Panc1 (cell line): Measurements from ENCODE around the gene SFTPB. TPM values are rescaled to one million over a fixed set of nuclear protein-coding genes. Genes with fewer than 3 reads are reported as not detected.
"Not testable (repeated sequence)": the region's sequence is repeated elsewhere in the genome, so short reads cannot be mapped to it uniquely, and the experiment has no call there.

Experiments
- ATAC-seq: fragments of 200-7000 bp; cut with Tn5 transposase; 2 replicates; pipeline ENCODE4 v1.9.1; 2020; ENCODE audit warnings: mild to moderate bottlenecking, moderate library complexity
- BruUV-seq: library from RNA; stranded (reverse); fragments of 400-500 nt; replicated peaks from 2 replicates; lab custom pipeline; 2021; lab: Mats Ljungman, UMichigan
- CTCF ChIA-PET: fragments of 300-600 bp; sonication (Branson Sonifier 250); formaldehyde crosslinking; loops from one replicate; lab custom pipeline; 2022; ENCODE audit warnings: antibody characterized with exemption; lab: Charles Lee
- POLR2A ChIA-PET: fragments of 300-600 bp; sonication (Branson Sonifier 250); formaldehyde crosslinking; loops from one replicate; lab custom pipeline; 2022; ENCODE audit warnings: antibody characterized with exemption; lab: Charles Lee
- DNase-seq: peaks from one replicate; pipeline ENCODE4 v3.0.0-alpha.2; 2010; ENCODE audit warnings: low read depth, low spot score
- H3K27ac ChIP-seq: 2 replicates; pipeline ENCODE4 v1.5.1; 2011; ENCODE audit warnings: mild to moderate bottlenecking, low read length, inconsistent platforms
- H3K27me3 ChIP-seq: fragments of 200-500 bp; sonication (Bioruptor generic); 2 replicates; pipeline ENCODE4 v1.6.0; 2014; ENCODE audit warnings: low read length, inconsistent platforms; ENCODE audit not compliant: control insufficient read depth, insufficient read depth
- H3K36me3 ChIP-seq: fragments of 200-500 bp; sonication (Bioruptor generic); 2 replicates; pipeline ENCODE4 v1.5.1; 2014; ENCODE audit warnings: inconsistent platforms, mild to moderate bottlenecking, low read length, moderate library complexity; ENCODE audit not compliant: control insufficient read depth, insufficient read depth
- H3K4me1 ChIP-seq: 2 replicates; pipeline ENCODE4 v1.5.1; 2011; ENCODE audit warnings: inconsistent platforms, mild to moderate bottlenecking, low read length, moderate library complexity; ENCODE audit not compliant: control insufficient read depth, insufficient read depth
- H3K4me3 ChIP-seq, 2 experiments: 2 replicates each; pipeline ENCODE4 v1.5.1; 2011 to 2012; ENCODE audit warnings: low read depth in 2 of 2, low read length in 2 of 2, mild to moderate bottlenecking in 2 of 2, inconsistent platforms in 1 of 2, moderate library complexity in 1 of 2
- H3K9me3 ChIP-seq: fragments of 200-500 bp; sonication (Bioruptor generic); 2 replicates; pipeline ENCODE4 v1.5.1; 2014; ENCODE audit warnings: low read depth, mild to moderate bottlenecking, inconsistent platforms, low read length, moderate library complexity; ENCODE audit not compliant: control insufficient read depth, insufficient read depth
- POLR2AphosphoS5 ChIP-seq: IDR thresholded peaks from 2 replicates; pipeline ENCODE4 v1.6.1; 2012; ENCODE audit warnings: mild to moderate bottlenecking, low read depth, low read length, moderate library complexity
- SIN3A ChIP-seq: IDR thresholded peaks from 2 replicates; pipeline ENCODE4 v1.6.1; 2012; ENCODE audit warnings: low read depth, mild to moderate bottlenecking, low read length, moderate library complexity, borderline replicate concordance; ENCODE audit not compliant: insufficient read depth
- TCF7L2 ChIP-seq: IDR thresholded peaks from 2 replicates; pipeline ENCODE4 v1.6.1; 2011; ENCODE audit warnings: mild to moderate bottlenecking, low read depth, low read length, inconsistent platforms
- in situ Hi-C: cut with HindIII; loops from 2 replicates; pipeline ENCODE4 v1.10.0; 2016; ENCODE audit warnings: low sequenced_read_pairs, low pct_unique_long_range_greater_than_20kb
- intact Hi-C: fragments of 100-400 bp; cut with micrococcal nuclease; formaldehyde crosslinking; loops from one replicate; pipeline ENCODE4 v1.10.0; 2022; ENCODE audit not compliant: unreplicated experiment
- total RNA-seq: library from RNA; stranded (reverse); gene quantifications from one replicate; pipeline ENCODE4 v1.2.1, GENCODE V29; 2021; ENCODE audit not compliant: unreplicated experiment
- TF ChIP-seq, protein P1 (sequence below): fragments of 450-650 bp; IDR thresholded peaks from 2 replicates; pipeline ENCODE4 v1.5.1; 2017; ENCODE audit warnings: mild to moderate bottlenecking
- TF ChIP-seq, protein P2 (sequence below), 2 experiments: IDR thresholded peaks; 2 replicates each; pipeline ENCODE4 v1.6.1; 2011 to 2012; ENCODE audit warnings: low read depth in 2 of 2, control low read depth in 1 of 2, low read length in 1 of 2, mild to moderate bottlenecking in 1 of 2, moderate library complexity in 1 of 2; ENCODE audit not compliant: insufficient read depth in 1 of 2

SFTPB gene
- total RNA-seq, 1 experiment from 2014 or later, result 5.6 TPM

DNA sequence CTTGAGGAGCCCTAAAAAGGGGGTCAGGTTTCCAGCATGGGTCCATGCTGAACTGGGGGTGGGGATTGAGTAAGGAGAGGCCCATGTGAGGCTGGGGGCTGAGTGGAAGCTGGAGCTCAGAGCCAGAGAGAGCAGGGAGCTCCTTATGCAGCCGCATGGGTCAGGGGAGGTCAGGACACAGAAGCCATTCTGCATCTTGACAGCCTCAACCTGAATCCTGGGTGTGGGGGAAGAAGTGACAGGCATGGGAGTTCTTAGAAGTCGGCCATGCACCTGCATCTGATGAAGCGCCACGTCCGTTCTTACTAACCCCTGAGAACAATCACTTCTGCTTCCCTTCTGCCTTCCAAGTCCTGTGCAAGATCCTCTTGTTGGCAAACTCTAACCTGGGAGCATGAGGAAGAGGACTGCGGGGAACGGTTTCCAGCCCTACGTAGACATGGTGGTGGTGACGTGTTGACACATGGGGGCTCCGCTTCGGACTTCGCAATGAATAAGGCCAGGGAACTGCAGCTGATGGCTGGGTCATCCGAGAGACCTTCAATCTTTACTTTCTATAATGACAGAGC, 48.4 kb upstream of the SFTPB start:
- intact Hi-C loops, result no loop called here
- CTCF ChIA-PET, result interaction anchor here (0.6 kb wide), 1 partner anchor 106 kb away, joined by 3 read pairs; no protein-coding TSS in a partner anchor
- POLR2A ChIA-PET, result no interaction called here

DNA sequence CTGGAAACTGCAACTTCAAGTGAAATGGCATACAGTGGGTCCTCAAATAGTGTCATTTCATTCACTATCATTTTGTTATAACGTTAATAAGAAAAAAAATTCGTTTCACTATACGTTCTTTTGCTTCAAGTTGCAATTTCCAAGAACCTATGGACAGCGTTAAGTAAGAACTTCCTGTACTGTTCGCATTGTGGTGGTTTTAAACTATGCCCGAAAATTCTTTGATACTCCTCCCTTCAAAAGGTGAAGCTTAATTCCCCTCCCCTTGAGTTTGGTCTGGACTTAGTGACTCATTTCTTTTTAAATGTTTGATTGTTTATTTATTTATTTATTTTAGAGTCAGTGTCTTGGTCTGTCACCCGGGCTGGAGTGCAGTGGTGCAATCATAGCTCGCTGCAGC, 46.8 kb upstream of the SFTPB start:
- H3K9me3 ChIP-seq, result no peaks in the 10 kb centered on the region
- no peak overlapping the region for H3K4me3 ChIP-seq
- DNase-seq (no peak), ATAC-seq (no peak)
- no peaks in the 10 kb centered on the region for H3K4me1 ChIP-seq
- BruUV-seq, result no TSS peak
- ChIA-PET POLR2A (no interaction called here), CTCF (no interaction called here)
- in situ Hi-C loops (no loop called here), intact Hi-C loops (no loop called here)
- no peak overlapping the region for H3K27ac ChIP-seq
- no peaks in the 10 kb centered on the region for H3K36me3 ChIP-seq
- H3K27me3 ChIP-seq, result no peaks in the 10 kb centered on the region
- TF ChIP-seq, protein P1, sequence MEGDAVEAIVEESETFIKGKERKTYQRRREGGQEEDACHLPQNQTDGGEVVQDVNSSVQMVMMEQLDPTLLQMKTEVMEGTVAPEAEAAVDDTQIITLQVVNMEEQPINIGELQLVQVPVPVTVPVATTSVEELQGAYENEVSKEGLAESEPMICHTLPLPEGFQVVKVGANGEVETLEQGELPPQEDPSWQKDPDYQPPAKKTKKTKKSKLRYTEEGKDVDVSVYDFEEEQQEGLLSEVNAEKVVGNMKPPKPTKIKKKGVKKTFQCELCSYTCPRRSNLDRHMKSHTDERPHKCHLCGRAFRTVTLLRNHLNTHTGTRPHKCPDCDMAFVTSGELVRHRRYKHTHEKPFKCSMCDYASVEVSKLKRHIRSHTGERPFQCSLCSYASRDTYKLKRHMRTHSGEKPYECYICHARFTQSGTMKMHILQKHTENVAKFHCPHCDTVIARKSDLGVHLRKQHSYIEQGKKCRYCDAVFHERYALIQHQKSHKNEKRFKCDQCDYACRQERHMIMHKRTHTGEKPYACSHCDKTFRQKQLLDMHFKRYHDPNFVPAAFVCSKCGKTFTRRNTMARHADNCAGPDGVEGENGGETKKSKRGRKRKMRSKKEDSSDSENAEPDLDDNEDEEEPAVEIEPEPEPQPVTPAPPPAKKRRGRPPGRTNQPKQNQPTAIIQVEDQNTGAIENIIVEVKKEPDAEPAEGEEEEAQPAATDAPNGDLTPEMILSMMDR, result no peak
- TF ChIP-seq, protein P2, sequence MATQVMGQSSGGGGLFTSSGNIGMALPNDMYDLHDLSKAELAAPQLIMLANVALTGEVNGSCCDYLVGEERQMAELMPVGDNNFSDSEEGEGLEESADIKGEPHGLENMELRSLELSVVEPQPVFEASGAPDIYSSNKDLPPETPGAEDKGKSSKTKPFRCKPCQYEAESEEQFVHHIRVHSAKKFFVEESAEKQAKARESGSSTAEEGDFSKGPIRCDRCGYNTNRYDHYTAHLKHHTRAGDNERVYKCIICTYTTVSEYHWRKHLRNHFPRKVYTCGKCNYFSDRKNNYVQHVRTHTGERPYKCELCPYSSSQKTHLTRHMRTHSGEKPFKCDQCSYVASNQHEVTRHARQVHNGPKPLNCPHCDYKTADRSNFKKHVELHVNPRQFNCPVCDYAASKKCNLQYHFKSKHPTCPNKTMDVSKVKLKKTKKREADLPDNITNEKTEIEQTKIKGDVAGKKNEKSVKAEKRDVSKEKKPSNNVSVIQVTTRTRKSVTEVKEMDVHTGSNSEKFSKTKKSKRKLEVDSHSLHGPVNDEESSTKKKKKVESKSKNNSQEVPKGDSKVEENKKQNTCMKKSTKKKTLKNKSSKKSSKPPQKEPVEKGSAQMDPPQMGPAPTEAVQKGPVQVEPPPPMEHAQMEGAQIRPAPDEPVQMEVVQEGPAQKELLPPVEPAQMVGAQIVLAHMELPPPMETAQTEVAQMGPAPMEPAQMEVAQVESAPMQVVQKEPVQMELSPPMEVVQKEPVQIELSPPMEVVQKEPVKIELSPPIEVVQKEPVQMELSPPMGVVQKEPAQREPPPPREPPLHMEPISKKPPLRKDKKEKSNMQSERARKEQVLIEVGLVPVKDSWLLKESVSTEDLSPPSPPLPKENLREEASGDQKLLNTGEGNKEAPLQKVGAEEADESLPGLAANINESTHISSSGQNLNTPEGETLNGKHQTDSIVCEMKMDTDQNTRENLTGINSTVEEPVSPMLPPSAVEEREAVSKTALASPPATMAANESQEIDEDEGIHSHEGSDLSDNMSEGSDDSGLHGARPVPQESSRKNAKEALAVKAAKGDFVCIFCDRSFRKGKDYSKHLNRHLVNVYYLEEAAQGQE (IDR thresholded peaks at IDR 0.05; ENCODE audit: insufficient read depth in 1 of 2, low read depth in 2 of 2, low read length in 1 of 2), result no peak
- TF ChIP-seq POLR2AphosphoS5 (no peak), TCF7L2 (no peak), SIN3A (no peak)

More for the DNA sequence above, 48.4 kb upstream of the SFTPB start:
- ATAC-seq (no peak), DNase-seq (no peak)
- no peak overlapping the region for H3K27ac ChIP-seq
- no peaks in the 10 kb centered on the region for H3K4me1 ChIP-seq
- in situ Hi-C loops, result no loop called here
- H3K9me3 ChIP-seq, result no peaks in the 10 kb centered on the region
- H3K36me3 ChIP-seq, result no peaks in the 10 kb centered on the region
- BruUV-seq, result no TSS peak
- no peaks in the 10 kb centered on the region for H3K27me3 ChIP-seq
- no peak overlapping the region for H3K4me3 ChIP-seq
- TF ChIP-seq TCF7L2, result no peak

DNA sequence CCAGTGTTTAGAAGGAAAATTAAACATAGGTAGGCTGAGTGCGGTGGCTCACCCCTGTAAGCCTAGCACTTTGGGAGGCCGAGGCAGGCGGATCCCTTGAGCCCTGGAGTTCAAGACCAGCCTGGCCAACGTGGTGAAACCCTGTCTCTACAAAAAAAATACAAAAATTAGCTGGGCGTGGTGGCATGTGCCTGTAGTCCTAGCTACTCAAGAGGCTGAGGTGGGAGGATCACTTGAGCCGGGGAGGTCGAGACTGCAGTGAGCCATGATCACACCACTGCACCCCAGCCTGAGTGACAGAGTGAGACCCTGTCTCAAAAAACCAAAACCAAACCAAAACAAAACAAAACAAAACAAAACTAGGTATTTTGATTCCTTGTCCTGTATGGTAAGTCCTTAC, 46.4 kb upstream of the SFTPB start:
- ATAC-seq, H3K9me3 ChIP-seq, intact Hi-C loops, in situ Hi-C loops, DNase-seq, H3K36me3 ChIP-seq, H3K27ac ChIP-seq, CTCF ChIA-PET, BruUV-seq, POLR2A ChIA-PET, H3K4me3 ChIP-seq, H3K4me1 ChIP-seq, H3K27me3 ChIP-seq: not testable (repeated sequence)
